ENCODE data around the gene AIFM1. TPM values are rescaled to one million over a fixed set of nuclear protein-coding genes. Genes with fewer than 3 reads are reported as not detected.

AIFM1 gene
- total RNA-seq, 2 donors from 2014 or later, result 85.2 to 89.0 TPM

- Histone ChIP-seq H3K36me3 (no peaks in the 10 kb centered on the region), H3K9me3 (no peaks in the 10 kb centered on the region), H3K27ac (no peak overlapping the region), H3K4me3 (no peak overlapping the region), H3K9ac (ENCODE audit: low read depth in 2 of 2, low read length in 2 of 2) (no peak overlapping the region), H3K27me3 (no peaks in the 10 kb centered on the region), H3K4me1 (no peaks in the 10 kb centered on the region)
- TF ChIP-seq CTCF (IDR thresholded peaks at IDR 0.05), result no peak
- intact Hi-C loops (cut with DNase I), result no loop called here
- no peak for DNase-seq
Measured at GRCh38 chrX:130145123-130145522, 20.5 kb downstream of the AIFM1 start.

DNA sequence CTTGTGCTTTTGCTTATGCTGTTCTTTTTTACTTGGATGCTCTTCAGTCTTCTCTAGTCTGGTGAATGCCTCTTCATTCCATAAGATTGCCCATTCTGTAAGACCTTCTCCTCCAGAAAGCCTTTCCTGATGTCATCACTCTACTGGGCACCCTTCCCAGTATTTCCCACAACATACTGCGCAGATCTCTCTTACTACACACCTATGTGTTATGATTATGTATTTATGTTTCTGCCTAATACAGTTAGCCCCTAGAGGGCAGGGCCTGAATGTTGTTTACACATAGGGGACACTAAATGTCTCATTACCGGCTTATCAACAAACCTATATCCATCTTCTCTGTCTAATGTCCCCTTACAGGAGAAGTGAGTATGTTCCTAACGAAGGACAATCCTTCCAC is 21.1 kb downstream of the AIFM1 start:
- no peaks in the 10 kb centered on the region for H3K9me3 ChIP-seq
- intact Hi-C loops (cut with DNase I), result no loop called here
- H3K4me1 ChIP-seq, result no peaks in the 10 kb centered on the region
- no peaks in the 10 kb centered on the region for H3K36me3 ChIP-seq
- no peak overlapping the region for H3K4me3 ChIP-seq
- H3K27me3 ChIP-seq, result no peaks in the 10 kb centered on the region
- H3K9ac ChIP-seq (ENCODE audit: low read depth in 2 of 2, low read length in 2 of 2), result no peak overlapping the region
- H3K27ac ChIP-seq, result no peak overlapping the region
- DNase-seq, result no peak
- no peak for TF ChIP-seq CTCF (IDR thresholded peaks at IDR 0.05)

DNA sequence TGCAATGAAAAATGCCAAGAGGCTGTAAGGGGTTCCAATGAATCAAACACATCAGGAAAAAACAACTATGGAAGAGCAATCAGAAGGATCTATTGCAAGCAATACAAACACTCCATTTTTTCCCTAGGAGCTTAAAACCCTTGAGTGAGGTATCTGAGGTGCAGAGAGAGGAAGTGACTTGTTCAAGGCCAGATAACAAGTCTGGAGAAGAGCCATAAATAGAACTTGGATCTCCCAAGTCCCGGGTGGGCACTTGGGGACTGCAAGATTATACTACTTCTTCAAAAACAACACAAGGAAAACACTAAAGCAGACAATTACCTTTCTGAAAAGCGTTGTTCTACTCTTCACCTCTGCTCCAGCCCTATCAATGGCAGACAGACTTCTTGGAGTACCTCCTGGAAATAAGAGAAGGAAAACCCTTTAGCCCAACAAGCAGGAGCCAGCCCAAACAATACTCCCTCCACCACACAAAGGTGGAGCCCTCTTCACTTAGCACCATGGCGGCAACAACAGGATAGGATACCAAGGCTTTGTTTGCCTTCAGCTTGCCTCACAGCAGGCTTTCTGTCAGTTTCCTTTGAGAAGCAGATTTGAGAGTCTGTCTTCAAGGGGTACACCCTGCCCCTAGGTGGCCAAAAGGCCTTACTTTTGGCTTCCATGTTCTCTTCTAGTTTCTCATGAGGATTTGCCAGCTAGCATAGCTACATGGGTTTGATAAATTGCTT is 26.0 kb downstream of the AIFM1 start:
- Histone ChIP-seq H3K9ac (ENCODE audit: low read depth in 2 of 2, low read length in 2 of 2) (no peak overlapping the region), H3K27ac (no peak overlapping the region), H3K36me3 (no peaks in the 10 kb centered on the region), H3K4me1 (no peaks in the 10 kb centered on the region), H3K27me3 (no peaks in the 10 kb centered on the region), H3K9me3 (no peaks in the 10 kb centered on the region), H3K4me3 (no peak overlapping the region)
- no peak for DNase-seq
- no peak for TF ChIP-seq CTCF (IDR thresholded peaks at IDR 0.05)
- intact Hi-C loops (cut with DNase I), result no loop called here

DNA sequence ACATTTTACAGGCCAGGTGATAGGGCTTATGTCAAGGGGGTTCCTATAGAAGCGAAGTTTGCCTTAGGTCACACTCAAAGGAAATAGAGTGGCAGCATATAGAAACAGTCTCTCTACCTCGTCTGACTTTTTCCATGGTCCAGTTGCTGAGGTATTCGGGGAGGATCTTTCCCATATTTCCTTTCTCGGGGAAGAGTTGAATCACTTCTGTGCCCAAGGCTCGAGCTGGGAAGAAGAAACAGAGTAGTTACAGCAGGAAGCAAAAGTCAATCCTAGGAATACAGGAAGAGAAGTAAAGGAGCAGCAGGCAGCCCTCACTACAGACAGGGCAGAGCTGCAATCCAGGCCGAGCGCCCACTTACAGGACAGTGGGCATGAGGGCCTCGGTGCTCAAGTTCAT is 28.7 kb downstream of the AIFM1 start:
- intact Hi-C loops (cut with DNase I), result no loop called here
- Histone ChIP-seq H3K27ac (no peak overlapping the region), H3K36me3 (no peaks in the 10 kb centered on the region), H3K9me3 (no peaks in the 10 kb centered on the region), H3K4me1 (no peaks in the 10 kb centered on the region), H3K4me3 (no peak overlapping the region), H3K9ac (ENCODE audit: low read depth in 2 of 2, low read length in 2 of 2) (no peak overlapping the region), H3K27me3 (no peaks in the 10 kb centered on the region)
- DNase-seq, result no peak
- no peak for TF ChIP-seq CTCF (IDR thresholded peaks at IDR 0.05)

DNA sequence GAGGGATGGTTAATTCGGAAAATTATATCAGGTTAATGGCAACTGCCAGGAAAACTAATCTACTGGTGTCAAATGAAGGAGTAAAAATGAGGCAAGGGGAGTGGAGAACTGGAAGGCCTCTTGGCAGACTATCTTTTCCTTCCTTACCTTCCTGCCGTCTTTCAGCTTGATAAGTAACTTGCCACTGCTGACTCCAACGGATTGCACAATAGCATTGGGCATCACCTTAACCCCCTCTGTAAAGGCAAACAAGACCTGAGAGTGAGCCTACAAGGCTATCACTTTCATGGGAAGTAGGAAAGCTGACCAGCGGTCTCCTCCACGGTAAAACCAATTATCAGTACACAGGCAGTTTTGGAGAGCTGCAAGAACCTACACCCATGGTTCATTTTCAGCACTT is 29.1 kb downstream of the AIFM1 start:
- no peaks in the 10 kb centered on the region for H3K36me3 ChIP-seq
- DNase-seq, result no peak

More for the DNA sequence above, 29.1 kb downstream of the AIFM1 start:
- Histone ChIP-seq H3K9me3 (no peaks in the 10 kb centered on the region), H3K4me1 (no peaks in the 10 kb centered on the region), H3K27me3 (no peaks in the 10 kb centered on the region), H3K4me3 (no peak overlapping the region), H3K27ac (no peak overlapping the region), H3K9ac (ENCODE audit: low read depth in 2 of 2, low read length in 2 of 2) (no peak overlapping the region)
- intact Hi-C loops (cut with DNase I), result no loop called here
- TF ChIP-seq CTCF (IDR thresholded peaks at IDR 0.05), result no peak

Measured in colonic mucosa (tissue), 4 donors.